ENCODE data around the gene NBAS. TPM values are rescaled to one million over a fixed set of nuclear protein-coding genes. Genes with fewer than 3 reads are reported as not detected.

Gene NBAS
- total RNA-seq, 1 donor from 2014 or later, result 61.6 TPM

- Mint-ChIP-seq H3K4me1 (no peaks in the 10 kb centered on the region), H3K36me3 (ENCODE audit: low read depth) (peaks cover 8% of the 10 kb centered on the region), H3K4me3 (no peak overlapping the region), H3K27me3 (ENCODE audit: low read depth) (no peaks in the 10 kb centered on the region), H3K9me3 (peaks cover 3% of the 10 kb centered on the region), H3K27ac (ENCODE audit: unreplicated experiment) (no peak overlapping the region)
- no peak for TF ChIP-seq CTCF (conservative IDR thresholded peaks at IDR 0.05)
- DNase-seq (ENCODE audit: low read depth, low spot score), result no peak
Measured at GRCh38 chr2:15548974-15549373, 12.2 kb downstream of the NBAS start.

- H3K4me3 Mint-ChIP-seq, result no peak overlapping the region
- H3K27me3 Mint-ChIP-seq (ENCODE audit: low read depth), result no peaks in the 10 kb centered on the region
- H3K9me3 Mint-ChIP-seq, result peaks cover 3% of the 10 kb centered on the region
- H3K27ac Mint-ChIP-seq (ENCODE audit: unreplicated experiment), result no peak overlapping the region
- DNase-seq (ENCODE audit: low read depth, low spot score), result no peak
- H3K36me3 Mint-ChIP-seq (ENCODE audit: low read depth), result peaks cover 11% of the 10 kb centered on the region
- TF ChIP-seq CTCF (conservative IDR thresholded peaks at IDR 0.05), result no peak
- H3K4me1 Mint-ChIP-seq, result no peaks in the 10 kb centered on the region
Measured at GRCh38 chr2:15547115-15547876, 13.8 kb downstream of the NBAS start.

- Mint-ChIP-seq H3K27ac (ENCODE audit: unreplicated experiment) (no peak overlapping the region), H3K27me3 (ENCODE audit: low read depth) (no peaks in the 10 kb centered on the region), H3K9me3 (peaks cover 3% of the 10 kb centered on the region), H3K4me3 (no peak overlapping the region), H3K4me1 (no peaks in the 10 kb centered on the region), H3K36me3 (ENCODE audit: low read depth) (peaks cover 9% of the 10 kb centered on the region)
- DNase-seq (ENCODE audit: low read depth, low spot score), result no peak
- TF ChIP-seq CTCF (conservative IDR thresholded peaks at IDR 0.05), result peak; percentile 42
Measured at GRCh38 chr2:15546297-15547098, 14.6 kb downstream of the NBAS start.

GRCh38 chr2:15544227-15544626 lies 16.9 kb downstream of the NBAS start:
- peaks cover 8% of the 10 kb centered on the region for H3K9me3 Mint-ChIP-seq

GRCh38 chr2:15543541-15543940 lies 17.6 kb downstream of the NBAS start:
- TF ChIP-seq CTCF (conservative IDR thresholded peaks at IDR 0.05), result no peak
- Mint-ChIP-seq H3K36me3 (ENCODE audit: low read depth) (peaks cover 22% of the 10 kb centered on the region), H3K4me3 (no peak overlapping the region), H3K4me1 (peaks cover 3% of the 10 kb centered on the region), H3K27me3 (ENCODE audit: low read depth) (no peaks in the 10 kb centered on the region), H3K9me3 (peaks cover 8% of the 10 kb centered on the region), H3K27ac (ENCODE audit: unreplicated experiment) (no peak overlapping the region)
- DNase-seq (ENCODE audit: low read depth, low spot score), result no peak

More at GRCh38 chr2:15544227-15544626, 16.9 kb downstream of the NBAS start:
- no peak overlapping the region for H3K27ac Mint-ChIP-seq (ENCODE audit: unreplicated experiment)
- no peak overlapping the region for H3K4me3 Mint-ChIP-seq
- no peaks in the 10 kb centered on the region for H3K27me3 Mint-ChIP-seq (ENCODE audit: low read depth)
- peaks cover 20% of the 10 kb centered on the region for H3K36me3 Mint-ChIP-seq (ENCODE audit: low read depth)
- TF ChIP-seq CTCF (conservative IDR thresholded peaks at IDR 0.05), result no peak
- DNase-seq (ENCODE audit: low read depth, low spot score), result no peak
- H3K4me1 Mint-ChIP-seq, result peaks cover 3% of the 10 kb centered on the region
